Body of pancreas (tissue), 4 donors: ENCODE data around the gene TCP11L1.

Source experiments
- POLR2A ChIP-seq, 3 donors: fragments of 450-650 bp; IDR thresholded peaks; one replicate each; pipeline ENCODE4 v1.6.1; 2016; ENCODE audit warnings: antibody characterized with exemption in 3 of 3, mild to moderate bottlenecking in 2 of 3
- TF ChIP-seq, protein P1 (sequence below), 7 experiments: fragments of 450-650 bp in 4 of 7; fragments of 200-600 bp in 3 of 7; sonication (generic) in 3 of 7; IDR thresholded peaks; one replicate each; pipeline ENCODE4 v1.5.1; 2016 to 2019; ENCODE audit warnings: antibody characterized with exemption in 7 of 7

DNA sequence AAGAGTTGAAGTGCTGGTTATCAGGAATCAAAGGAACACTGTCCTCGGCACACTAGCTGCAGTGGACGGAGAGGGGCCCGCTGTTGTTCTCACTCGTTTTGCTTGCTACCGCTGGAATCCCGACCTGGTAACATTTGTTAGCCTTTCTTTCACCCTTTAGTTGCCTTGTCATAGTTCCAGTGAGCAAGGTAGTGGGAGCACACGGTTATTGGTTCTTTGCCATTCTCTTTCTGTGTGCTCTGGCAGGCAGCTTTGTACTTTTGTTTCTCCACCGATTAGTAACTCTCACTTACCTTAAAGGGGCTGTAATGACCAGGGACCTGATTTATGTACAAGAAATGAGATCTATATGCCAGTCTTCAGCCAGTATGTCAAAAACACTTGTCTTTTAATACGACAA, 21.9 kb upstream of the TCP11L1 start:
- TF ChIP-seq, protein P1, sequence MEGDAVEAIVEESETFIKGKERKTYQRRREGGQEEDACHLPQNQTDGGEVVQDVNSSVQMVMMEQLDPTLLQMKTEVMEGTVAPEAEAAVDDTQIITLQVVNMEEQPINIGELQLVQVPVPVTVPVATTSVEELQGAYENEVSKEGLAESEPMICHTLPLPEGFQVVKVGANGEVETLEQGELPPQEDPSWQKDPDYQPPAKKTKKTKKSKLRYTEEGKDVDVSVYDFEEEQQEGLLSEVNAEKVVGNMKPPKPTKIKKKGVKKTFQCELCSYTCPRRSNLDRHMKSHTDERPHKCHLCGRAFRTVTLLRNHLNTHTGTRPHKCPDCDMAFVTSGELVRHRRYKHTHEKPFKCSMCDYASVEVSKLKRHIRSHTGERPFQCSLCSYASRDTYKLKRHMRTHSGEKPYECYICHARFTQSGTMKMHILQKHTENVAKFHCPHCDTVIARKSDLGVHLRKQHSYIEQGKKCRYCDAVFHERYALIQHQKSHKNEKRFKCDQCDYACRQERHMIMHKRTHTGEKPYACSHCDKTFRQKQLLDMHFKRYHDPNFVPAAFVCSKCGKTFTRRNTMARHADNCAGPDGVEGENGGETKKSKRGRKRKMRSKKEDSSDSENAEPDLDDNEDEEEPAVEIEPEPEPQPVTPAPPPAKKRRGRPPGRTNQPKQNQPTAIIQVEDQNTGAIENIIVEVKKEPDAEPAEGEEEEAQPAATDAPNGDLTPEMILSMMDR (IDR thresholded peaks at IDR 0.05): no peak
- TF ChIP-seq POLR2A (IDR thresholded peaks at IDR 0.05): no peak
